HepG2 (cell line): ENCODE data around the gene C4B.

Experiments
- CBX2 ChIP-seq, 2 experiments: fragments of 200-600 bp in 1 of 2; sonication (generic); formaldehyde crosslinking in 1 of 2; IDR thresholded peaks; 2 replicates each; pipeline versions ENCODE4 v1.7.0 to v1.8.1; 2018 to 2022; ENCODE audit warnings: low read depth in 2 of 2, low read length in 1 of 2, mild to moderate bottlenecking in 1 of 2, missing genetic modification reagents in 1 of 2
- GFI1 ChIP-seq: sonication (generic); formaldehyde crosslinking; IDR thresholded peaks from 2 replicates; pipeline ENCODE4 v1.5.0; 2020; ENCODE audit warnings: missing genetic modification reagents, mild to moderate bottlenecking, borderline replicate concordance
- GTF2F1 ChIP-seq: fragments of 150-350 bp; IDR thresholded peaks from 2 replicates; pipeline ENCODE4 v1.6.1; 2014; ENCODE audit warnings: low read length
- KAT7 ChIP-seq: IDR thresholded peaks from 2 replicates; pipeline ENCODE4 v1.6.1; 2018; ENCODE audit warnings: borderline replicate concordance, missing compliant biosample characterization
- PCBP2 ChIP-seq: fragments of 200-400 bp; formaldehyde crosslinking; optimal IDR thresholded peaks from 2 replicates; pipeline ENCODE3; 2018; ENCODE audit warnings: low read length, low read depth; ENCODE audit not compliant: poor library complexity, severe bottlenecking
- PHF8 ChIP-seq: sonication (generic); formaldehyde crosslinking; IDR thresholded peaks from 2 replicates; pipeline ENCODE4 v1.5.0; 2020; ENCODE audit warnings: missing genetic modification reagents
- SKI ChIP-seq: fragments of 450-650 bp; IDR thresholded peaks from one replicate; pipeline ENCODE4 v1.6.1; 2018; ENCODE audit warnings: mild to moderate bottlenecking; ENCODE audit not compliant: partially characterized antibody
- ZNF282 ChIP-seq: fragments of 450-650 bp; IDR thresholded peaks from 2 replicates; pipeline ENCODE4 v1.6.1; 2018; ENCODE audit not compliant: partially characterized antibody
- ZNF350 ChIP-seq: sonication (generic); formaldehyde crosslinking; IDR thresholded peaks from 2 replicates; pipeline ENCODE4 v1.4.0; 2020; ENCODE audit warnings: mild to moderate bottlenecking, low read depth, missing genetic modification reagents, borderline replicate concordance
- TF ChIP-seq, protein P1 (sequence below): sonication (generic); formaldehyde crosslinking; IDR thresholded peaks from 2 replicates; pipeline ENCODE4 v1.5.0; 2020; ENCODE audit warnings: mild to moderate bottlenecking, missing genetic modification reagents, moderate library complexity

DNA sequence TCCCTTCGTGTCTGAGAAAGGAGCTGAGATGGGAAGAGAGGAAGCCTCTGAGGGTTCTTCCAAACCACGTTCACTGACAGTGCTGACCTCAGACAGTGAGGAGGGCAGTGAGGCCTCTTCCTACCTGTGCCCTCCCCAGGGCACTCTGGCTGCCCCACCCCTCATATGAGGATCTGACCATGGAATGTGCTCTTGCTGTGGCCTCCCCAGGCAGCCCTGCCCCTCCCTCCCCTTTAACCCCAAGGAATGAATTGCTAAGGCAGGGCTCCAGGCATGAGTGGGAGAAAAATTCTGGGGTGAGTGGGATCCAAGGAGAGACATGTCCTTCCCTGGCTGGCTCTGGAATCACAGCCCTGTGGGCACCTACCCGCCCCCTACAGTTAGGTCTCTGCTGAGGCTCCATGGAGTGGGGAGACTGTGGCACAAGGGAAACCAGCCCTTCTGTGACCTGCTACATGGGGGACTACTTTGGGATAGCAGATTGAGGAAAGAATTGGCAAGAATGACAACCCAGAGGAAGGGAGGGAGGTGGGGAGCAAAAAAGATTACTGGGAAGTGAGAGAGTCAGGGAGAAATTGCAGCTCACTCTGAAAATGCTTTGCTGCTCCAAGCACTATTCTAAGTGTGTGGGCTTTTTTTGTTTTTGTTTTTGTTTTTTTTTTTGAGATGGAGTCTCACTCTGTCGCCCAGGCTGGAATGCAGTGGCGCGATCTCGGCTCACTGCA, 65.1 kb downstream of the C4B start:
- TF ChIP-seq, protein P1, sequence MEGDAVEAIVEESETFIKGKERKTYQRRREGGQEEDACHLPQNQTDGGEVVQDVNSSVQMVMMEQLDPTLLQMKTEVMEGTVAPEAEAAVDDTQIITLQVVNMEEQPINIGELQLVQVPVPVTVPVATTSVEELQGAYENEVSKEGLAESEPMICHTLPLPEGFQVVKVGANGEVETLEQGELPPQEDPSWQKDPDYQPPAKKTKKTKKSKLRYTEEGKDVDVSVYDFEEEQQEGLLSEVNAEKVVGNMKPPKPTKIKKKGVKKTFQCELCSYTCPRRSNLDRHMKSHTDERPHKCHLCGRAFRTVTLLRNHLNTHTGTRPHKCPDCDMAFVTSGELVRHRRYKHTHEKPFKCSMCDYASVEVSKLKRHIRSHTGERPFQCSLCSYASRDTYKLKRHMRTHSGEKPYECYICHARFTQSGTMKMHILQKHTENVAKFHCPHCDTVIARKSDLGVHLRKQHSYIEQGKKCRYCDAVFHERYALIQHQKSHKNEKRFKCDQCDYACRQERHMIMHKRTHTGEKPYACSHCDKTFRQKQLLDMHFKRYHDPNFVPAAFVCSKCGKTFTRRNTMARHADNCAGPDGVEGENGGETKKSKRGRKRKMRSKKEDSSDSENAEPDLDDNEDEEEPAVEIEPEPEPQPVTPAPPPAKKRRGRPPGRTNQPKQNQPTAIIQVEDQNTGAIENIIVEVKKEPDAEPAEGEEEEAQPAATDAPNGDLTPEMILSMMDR (CRISPR knock-in tag): no peak
- TF ChIP-seq PCBP2 (no peak), SKI (no peak), GTF2F1 (no peak), ZNF282 (no peak), ZNF350 (CRISPR knock-in tag) (no peak), CBX2 (IDR thresholded peaks at IDR 0.05; ENCODE audit: low read depth, low read length) (no peak), CBX2 (CRISPR knock-in tag; IDR thresholded peaks at IDR 0.05; ENCODE audit: low read depth) (no peak), KAT7 (CRISPR knock-in tag) (no peak), PHF8 (no peak), GFI1 (CRISPR knock-in tag) (no peak)
